Right ventricle myocardium inferior (tissue), 1 donor: ENCODE results near the gene DLEU7. TPM values are rescaled to one million over a fixed set of nuclear protein-coding genes. Genes with fewer than 3 reads are reported as not detected.
A peak's percentile ranks its signal among the peaks of the same experiment; 100 is the strongest.

Experiments
- ATAC-seq: fragments of 200-7000 bp; cut with Tn5 transposase; one replicate; pipeline ENCODE4 v1.9.1; 2020; ENCODE audit warnings: mild to moderate bottlenecking, moderate library complexity
- DNase-seq: peaks from one replicate; pipeline ENCODE4 v3.0.0; 2021; ENCODE audit errors: missing footprints
- intact Hi-C: fragments of 100-400 bp; cut with DNase I; formaldehyde crosslinking; loops from one replicate; pipeline ENCODE4 v1.11.0; 2022
- total RNA-seq: library from RNA; stranded (reverse); fragmentation: NEBNext Ultra II Directional; extraction: Animal tissue kit (Norgen Biotek cat#: 25700); gene quantifications from one replicate; pipeline ENCODE4 v1.2.1, GENCODE V29; 2021
- donor health status: DM: no; HTN: yes; CAD: no; lungs with severe emphysema.

Gene DLEU7
- total RNA-seq, 1 donor from 2014 or later = not detected

DNA sequence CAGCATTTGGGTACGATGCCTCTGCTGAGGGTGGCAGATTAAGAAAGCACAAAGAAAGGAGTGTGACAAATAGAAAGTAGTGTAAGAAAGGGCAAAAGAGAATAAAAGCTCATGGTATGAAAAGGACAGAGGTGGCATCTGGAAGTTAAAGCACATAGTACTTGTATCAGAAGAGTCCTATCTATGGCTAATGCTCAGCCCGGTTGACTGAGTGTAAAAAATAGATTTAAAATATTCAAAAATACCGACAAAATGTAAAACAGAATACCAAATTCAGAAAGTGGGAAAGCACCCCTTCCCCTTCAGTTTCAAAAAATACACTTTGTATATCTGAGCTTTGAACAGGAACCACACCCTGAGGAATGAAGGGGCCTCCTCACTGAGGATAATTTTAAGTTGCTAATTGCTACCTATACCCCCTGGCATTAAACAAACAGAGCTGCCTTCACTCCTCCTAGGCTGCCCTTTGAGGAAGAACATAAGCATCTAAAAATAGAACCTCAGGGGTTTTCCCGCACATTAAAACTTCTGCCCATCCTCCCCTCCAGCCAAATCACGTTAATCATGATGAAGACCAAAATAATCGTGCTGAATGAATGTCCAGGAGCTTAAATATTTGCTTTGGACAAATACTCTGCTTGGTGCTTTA lies 43.3 kb downstream of the DLEU7 start:
- ATAC-seq (peak; percentile 28), DNase-seq (no peak)
- intact Hi-C loops = loop anchor here (5.0 to 10.0 kb wide), 6 partner anchors 112 to 713 kb away; no protein-coding TSS in a partner anchor

DNA sequence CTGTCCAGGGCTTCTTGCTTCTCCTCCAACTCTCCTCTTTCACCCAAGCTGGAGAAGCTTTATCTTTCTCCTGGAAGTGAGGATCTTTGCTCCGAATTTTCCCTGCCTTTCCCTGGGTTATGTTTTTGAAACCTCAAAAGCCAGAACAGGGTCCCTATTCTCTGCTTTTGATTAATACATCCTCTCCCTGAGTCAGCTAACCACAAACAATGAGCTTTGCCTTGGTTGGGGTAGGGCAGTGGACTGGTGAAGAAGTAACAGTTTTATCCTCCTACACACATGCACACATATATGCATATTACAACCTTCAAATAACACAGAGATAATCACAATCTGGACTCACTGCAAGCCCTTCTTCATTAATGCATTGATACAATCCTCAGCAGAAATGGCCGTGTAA lies 44.6 kb downstream of the DLEU7 start:
- no peak for ATAC-seq
- no peak for DNase-seq
- intact Hi-C loops = loop anchor here (5.0 kb wide), 1 partner anchor 112 kb away; no protein-coding TSS in a partner anchor

DNA sequence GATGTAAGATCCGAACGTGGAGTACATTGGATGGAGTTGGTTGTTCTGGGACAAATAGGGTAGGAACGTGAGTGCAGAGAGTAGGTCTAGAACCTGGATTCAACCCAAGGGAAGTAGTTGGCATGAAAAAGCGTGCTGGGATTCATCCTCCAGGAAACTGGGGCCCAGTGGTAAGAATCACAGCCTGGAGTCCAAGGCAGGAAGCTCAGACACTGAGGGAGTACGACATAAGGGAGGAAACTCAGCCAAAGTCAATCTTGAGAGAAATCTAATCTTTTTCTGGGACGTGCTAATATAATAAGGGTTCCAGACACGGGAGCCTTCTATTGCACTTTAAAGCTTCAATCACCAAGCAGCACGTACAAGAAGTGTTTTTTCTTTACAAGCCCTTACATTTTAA lies 46.4 kb downstream of the DLEU7 start:
- ATAC-seq (no peak), DNase-seq (no peak)
- intact Hi-C loops = loop anchor here (5.0 kb wide), 1 partner anchor 110 kb away; no protein-coding TSS in a partner anchor

DNA sequence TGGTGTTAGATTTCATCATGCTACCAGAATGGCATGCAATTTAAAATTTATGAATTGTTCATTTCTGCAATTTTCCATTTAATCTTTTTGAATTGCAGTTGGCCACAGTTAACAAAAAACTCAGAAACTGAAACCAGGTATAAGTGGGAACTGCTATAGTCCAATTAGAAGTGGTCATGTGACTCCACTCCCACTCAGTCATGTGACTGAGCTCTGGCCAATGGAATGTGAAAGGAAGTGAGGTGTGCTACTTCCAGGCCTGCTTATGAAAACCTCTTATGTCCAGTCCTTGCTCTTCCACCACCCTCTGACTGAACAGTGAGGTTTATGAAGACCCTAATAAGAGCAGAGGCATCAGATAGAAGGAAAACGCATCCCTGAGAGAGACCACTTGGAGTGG lies 47.0 kb downstream of the DLEU7 start:
- ATAC-seq (no peak), DNase-seq (no peak)
- intact Hi-C loops = loop anchor here (5.0 kb wide), 1 partner anchor 109 kb away; no protein-coding TSS in a partner anchor

DNA sequence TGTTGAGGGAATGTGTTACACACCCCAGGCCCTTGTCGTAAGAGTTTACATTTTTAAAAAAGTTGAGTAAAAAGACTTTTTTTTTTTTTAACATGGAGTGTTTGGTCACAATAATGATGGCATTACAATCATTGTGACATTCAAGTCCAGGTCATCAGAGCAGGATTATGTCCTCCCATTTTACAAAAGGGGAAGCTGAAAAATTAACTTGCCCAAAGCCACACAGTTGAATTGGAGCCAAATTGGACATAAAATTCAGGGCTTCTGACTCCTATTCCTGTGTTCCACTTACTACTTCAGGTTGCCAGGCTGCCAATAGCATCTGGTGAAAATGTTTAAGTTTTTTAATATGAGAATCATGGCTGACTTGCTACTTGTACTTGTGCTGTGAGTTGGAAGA lies 49.3 kb downstream of the DLEU7 start:
- DNase-seq = no peak
- no peak for ATAC-seq
- intact Hi-C loops = no loop called here

DNA sequence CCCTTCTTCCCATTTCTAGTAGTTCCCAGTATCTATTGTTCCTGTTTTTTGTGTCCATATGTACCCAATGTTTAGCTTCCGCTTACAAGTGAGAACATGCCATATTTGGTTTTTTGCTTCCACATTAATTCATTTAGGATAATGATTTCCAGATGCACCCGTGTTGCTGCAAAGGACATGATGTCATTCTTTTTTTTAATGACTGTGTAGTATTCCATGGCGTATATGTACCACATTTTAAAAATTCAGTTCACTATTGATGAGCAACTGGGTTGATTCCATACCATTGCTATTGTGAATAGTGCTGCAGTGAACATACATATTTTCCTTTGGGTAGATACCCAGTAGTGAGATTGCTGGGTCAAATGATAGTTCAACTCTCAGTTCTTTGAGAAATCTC lies 50.5 kb downstream of the DLEU7 start:
- ATAC-seq (no peak), DNase-seq (no peak)
- intact Hi-C loops = no loop called here

DNA sequence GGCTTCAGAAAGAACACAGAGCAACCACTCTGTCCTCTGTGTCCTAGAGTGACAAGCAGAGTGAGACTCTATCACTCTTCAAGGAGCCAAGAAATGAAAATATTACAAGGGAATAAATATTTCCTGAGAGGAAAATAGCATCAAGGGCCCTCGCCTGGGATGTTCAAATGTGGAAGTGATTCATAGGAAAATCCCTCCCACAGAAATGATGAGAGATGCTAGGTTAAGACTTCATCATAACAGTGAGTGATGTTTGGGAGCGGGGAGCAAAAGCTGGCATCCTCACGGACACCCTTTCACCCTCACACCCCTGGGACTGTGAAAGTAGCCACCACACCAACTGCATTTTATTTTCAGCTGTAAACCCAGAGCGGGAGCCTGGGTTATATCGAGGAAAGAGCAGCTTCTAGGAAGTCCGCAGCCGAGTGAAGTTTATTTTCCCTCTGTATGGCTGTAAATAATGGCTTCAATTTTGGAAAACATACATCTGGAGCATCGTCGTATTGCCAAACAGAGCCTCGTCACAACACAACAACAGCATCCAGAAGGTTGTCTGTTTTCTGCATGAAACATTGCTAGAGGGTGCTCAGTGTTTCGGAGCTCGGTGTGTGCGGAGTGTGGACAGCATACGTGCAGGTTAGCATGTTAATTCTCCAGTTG lies 54.8 kb downstream of the DLEU7 start:
- no peak for DNase-seq
- intact Hi-C loops = no loop called here
- ATAC-seq = no peak

DNA sequence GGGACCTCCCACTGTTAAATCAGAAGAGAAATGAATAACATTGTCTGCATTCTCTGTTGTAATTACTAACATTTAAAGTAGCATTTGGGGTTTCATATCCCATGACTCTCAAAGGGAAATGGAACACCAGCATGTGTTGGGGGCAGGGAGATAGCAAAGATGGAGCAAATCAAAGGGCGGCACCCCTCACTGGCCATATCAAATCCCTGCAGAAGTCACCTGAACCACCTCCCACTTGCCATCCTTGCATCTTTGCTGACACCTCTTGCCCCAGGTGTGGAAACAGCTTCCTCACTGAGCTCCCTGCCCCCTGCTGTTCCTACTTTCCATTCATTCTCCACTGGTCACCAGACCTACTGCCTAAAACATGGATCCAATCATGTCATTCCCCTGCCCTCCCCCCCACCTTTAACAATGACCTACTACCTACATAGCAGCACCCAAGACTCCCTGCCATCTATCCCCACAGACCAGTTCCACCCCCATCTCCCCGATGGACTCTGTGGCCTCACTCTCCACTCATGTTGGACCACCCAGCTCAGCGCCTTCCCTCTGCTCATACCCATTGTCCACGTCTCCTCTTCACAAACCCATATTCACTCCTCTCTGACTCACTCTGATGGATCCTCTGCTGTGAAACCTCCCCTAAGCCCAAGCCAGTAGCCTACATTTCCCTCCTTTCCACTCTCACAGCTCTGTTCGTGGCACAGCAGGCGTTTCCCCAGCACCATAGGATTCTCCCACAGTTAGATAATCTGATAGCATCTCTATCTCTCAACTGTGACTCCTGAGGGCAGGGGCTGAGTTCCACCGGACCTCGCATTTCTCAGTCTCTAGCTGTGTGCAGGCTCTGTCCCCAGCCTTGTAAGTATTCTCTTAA lies 55.9 kb downstream of the DLEU7 start:
- DNase-seq = peak; percentile 45
- no peak for ATAC-seq
- intact Hi-C loops = no loop called here

DNA sequence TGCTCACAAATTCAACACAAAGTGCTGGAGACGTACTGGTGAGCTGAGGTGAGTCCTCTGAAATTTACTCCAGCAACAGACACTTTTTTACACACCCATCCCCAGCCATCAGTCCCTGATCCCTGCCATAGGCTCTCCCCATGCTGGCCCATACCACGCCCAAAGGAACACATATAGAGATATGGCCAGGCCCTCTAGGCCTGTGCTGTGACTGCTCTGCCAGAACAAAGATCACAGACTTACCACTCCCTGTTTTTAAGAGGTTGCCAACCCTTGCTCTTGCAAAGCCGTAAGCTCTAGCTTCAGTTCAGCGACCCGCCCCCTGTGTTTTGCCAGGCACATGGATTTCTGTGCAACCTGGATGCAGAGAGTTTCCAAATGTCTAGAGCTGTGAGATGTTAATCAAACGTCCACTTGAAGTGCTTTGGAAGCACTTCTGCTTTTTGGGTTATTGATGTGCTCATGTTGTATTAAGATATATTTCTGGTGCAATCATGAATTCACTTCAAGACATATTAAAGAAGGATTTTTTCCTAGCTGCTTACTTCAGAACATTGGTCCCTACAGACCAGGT lies 59.7 kb downstream of the DLEU7 start:
- intact Hi-C loops = no loop called here
- no peak for ATAC-seq
- DNase-seq = no peak

DNA sequence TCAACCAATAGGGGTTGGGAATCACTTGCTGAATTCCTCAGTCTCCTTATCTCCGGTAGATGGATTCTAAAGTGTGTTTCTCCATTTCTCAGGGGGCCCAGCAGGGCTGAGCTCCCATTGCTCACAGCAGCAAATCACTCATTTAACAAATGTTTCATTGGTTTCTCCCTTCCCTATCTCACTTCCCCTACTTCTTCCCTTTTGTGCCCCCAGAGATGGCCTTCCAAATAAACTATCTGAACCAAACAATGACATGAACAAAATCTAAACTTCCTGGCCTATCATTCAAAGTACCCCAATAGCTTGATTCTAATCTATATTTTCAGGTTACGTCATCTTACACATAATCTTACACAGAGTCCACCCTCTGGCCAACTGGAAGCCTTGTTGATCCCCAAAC lies 60.4 kb downstream of the DLEU7 start:
- ATAC-seq = no peak
- intact Hi-C loops = no loop called here
- no peak for DNase-seq

DNA sequence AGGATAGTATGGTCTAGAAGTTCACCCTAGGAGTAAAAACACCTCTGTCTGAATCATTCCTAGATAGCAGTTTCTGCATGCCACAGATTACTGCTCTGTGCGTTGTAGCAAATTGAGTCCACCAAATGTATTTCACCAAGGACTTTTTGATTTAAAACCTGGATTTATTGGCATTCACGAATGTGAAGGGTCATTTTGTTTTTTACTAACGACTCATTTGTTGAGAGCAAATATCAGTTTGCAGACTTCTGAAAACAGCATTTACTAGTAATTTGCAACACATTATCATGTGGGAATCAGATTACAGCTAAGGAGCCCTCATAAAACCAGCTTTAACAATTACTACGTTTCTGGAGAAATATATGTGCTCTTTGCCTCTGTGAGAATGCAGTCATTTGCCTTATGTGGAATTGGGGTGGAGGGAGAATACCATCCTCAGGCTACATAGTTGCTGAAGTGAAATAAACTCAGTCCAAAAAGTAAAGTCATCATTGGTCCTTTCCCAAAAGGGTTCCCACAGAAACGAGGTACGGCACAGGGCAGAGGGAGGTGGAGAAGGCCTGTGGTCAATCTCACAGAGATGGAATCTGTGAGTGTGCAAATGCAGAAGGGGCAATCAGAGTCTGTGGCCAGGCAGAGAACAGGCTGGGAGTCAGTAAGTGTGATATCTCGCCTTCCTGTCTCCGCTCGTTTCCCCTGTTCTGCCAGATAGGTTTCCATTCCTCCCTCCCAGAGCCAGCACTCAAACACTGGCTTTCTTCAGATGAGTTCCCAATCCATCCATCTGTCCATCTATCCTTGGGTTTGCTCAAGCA lies 63.1 kb downstream of the DLEU7 start:
- DNase-seq (no peak), ATAC-seq (no peak)
- intact Hi-C loops = no loop called here

DNA sequence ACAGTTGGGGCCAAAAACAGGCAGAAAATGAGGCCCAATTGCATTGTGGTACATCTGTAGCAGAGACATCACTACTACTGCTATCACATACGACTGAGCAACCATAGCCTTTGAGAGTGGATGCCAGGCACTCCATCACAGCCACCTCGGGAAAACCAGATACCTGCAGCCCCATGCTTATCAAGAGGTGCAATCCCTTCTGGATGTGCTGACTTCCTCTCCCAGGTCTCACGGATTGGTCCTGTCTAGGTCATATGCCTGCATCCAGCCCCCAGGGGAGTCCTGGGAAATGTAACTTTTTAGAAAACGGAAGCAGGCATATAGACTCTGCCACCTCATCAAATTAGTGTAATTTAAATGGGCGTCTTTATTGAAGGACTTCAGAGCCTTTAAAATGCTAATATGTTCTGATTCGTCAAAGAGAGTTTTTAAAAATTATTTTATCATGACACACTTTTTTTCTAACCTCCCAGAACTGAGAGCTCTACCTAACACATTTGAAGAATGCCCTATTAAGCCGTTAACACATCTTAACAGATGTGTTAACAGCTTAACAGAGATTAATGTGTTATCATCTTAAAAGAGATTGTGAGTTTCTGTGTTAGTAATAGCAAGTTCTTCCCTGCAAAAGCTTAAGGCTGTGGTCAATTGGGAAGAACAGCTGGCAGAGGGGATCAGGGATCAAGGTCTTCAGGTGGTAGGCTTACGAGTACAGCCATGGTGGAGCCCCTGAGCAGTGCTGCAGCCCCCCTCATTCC lies 63.9 kb downstream of the DLEU7 start:
- DNase-seq (no peak), ATAC-seq (no peak)
- intact Hi-C loops = no loop called here

Other genes starting within 250 kb of the DLEU7 start
- gene RNASEH2B, start 66.1 kb upstream of the DLEU7 start, total RNA-seq = 46.4 TPM